Anterior cingulate cortex (tissue), 58 donors: ENCODE data around the gene FNDC8.

ENCODE experiments used
- DNase-seq, 58 donors: peaks; one replicate each; lab custom pipeline; 2025; lab: John Stamatoyannopoulos, UW

FNDC8 gene

DNA sequence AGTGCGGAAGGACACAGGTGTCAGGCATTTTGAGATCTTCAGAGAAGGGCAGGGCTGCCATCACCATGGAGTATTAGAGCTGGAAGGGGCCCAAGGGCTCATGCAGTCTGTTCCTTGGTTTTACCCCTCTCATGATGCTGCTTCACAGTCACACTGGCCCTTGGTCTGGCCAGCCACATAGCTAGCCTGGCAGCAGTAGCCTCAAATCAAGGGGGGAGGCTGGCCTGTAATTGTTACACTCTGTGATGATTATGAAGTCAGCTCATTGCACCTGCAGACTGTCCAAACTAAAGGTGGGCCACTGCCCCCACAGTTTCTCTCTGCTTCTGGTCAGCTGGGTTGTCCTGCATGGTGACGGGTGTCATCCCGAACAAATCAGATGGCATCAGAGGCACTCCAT lies at the start of gene FNDC8:
TSS of gene FNDC8 (plus strand) at position 301 of the 400 bp plus-strand sequence. CDS start at position 380, 79 bp downstream.
- no peak for DNase-seq

DNA sequence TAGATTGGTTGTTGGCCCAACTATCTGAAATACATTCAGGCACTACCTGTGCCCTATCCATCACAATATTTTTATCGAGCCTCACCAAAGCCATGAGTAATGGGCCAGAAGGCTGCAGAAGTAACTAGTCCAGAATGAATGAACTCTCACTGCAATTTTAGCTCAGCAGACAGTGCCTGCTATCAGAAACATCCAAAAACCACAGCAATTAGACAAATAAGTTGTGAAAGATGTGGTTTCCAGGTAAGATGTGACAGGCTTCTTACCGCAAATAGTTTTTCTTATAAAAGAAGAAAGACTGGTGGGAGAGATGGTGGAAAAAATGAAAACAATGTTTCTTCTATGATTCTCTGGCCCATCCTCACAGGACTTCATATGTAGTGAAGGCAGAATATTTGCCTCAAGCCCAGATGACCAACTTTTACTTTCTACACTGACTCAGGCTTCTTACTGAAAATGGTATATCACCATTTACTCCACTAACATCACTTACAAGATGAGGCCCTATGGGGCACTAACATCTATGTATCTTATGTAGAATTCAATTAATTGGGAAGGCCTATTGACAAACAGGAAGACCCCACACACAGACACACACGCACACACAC lies 48.1 kb upstream of the FNDC8 start:
- no peak for DNase-seq

DNA sequence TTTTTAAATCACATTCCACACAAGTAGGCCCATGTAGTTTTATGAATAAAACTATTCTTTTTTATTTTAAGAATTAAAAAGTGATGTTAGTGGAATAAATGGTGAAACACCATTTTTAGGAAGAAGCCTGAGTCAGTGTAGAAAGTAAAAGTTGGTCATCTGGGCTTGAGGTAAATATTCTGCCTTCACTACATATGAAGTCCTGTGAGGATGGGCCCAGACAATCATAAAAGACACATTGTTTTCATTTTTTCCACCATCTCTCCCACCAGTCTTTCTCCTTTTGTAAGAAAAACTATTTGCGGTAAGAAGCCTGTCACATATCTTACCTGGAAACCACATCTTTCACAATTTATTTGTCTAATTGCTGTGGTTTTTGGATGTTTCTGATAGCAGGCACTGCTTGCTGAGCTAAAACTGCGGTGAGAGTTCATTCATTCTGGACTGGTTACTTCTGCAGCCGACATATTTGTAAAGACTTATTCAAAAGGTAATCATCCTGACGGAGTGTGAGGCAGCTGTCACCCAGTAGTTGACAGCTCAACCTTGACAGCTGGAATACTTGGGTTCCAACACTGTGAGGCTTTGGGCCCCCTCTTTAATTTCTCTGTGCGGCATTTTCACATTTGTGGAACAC lies 47.3 kb upstream of the FNDC8 start:
- DNase-seq = no peak

DNA sequence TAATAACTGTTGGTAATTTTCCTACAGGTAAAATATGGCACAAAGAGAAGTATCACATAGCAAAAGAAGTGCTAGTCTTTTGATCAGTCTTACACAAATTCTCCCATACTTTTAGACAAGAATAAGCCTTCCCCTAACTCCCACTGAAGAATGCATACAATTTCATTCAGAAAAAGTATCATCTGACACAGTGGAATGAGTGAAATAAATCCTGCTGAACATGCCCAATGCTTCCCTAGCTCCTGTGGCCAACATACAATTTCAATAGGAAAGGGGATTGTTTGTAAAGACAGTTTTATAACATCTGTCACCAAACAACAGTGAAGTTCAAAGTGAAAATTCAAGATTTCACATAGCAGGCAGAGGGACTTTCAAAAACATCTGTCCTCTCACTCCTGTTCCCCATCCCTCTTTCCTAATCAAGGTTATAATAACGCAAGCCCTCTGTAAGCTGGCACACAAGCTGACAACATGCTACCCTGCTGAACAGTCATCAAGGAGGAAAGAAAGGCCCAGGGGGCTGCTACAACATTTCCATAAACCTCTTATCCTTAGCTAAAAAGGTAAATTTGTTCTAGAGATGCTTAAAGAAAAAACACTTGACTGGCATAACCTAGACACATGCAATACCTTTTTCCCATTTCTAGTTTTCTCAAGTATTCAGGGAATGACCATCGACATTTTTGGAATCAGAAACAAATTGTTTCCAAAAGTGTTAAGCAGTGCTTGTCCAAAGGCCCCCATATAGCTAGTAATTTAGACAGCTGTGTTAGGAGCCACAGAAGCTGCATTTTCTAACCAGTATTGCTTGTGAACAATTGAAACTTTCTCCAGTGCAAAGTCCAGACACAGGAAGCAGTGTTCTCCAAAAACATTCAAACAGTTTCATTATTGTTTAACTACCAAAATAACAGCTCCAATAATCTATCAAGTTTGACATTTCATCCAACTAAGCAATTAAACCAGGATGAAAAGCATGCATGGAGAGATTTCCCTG lies 46.4 kb upstream of the FNDC8 start:
- DNase-seq = peak in 7 of 58 donors; percentile 11 to 68 (median 25)

DNA sequence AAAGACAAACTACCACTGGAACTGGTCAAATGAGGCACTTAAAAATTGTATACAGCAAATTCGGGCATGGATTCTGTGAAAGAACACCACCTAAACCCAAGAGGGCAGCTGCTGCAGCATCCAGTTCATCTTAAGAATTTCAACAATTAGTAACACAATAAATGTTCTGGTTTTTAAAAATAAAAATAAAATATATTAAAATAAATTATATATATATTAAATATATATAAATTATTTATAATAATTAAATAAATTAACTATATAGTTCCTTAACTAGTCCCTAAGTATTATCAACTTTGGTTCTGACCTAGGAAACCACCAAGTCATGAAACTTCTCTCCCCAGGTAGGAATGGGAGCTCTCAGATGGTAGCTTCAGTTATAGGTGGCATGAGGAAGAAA lies 44.5 kb upstream of the FNDC8 start:
- DNase-seq = no peak

DNA sequence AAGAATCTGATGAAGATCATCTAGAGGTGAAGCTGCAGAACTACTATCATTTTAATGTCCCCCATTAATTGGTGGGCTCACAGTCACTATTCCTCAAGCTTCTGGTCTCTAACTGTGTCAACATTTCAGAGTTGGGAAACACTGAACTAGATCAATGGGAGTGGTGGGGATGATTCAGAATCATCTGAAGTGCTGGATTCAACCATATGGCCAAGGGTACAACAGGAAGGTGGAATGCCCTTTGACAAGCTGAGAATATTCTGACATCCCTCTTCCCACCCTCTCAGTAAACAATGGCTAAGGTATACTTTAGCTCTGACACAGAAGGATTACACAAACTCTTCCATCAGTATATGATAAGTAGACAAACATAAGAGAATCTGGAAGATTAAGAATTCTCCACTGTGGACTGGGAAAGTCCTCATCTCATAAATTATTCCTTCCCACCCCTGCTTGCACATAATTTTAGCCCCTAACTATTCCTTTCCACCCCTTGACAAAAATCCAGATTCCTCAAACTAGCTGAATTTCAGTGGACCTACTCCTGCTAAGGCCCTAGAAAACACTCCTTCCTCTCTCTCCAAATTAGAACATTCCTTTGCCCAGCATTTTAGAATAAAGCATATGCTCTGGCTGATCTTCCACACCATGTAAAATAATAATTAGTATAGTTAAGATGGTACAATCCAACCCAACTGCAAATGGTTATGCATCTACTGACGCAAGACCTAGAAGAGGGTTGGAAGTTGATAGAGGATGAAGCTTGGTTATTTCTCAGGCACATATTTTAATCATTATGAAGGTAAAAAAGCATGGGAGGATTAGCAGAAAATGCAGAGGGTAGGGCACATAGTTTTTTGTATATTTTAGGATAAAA lies 41.6 kb upstream of the FNDC8 start:
- no peak for DNase-seq

DNA sequence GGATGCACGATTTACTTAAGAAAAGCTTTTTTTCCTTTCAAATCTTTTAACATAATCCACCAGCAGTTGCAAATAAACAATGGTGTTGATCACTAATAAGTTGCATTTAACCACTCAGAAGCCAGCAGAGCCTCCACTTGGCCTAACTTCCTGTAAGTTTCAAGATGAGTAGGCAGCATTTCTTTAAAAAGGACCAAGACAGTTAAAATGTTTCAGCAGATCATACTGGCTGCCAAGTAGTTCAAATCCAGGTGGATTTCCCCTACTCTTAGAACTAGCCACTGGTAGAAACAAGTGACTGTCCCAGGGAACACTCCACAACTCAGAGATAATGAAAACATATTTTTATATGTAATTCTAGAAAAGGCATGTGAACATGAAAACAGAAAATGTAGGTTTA lies 40.9 kb upstream of the FNDC8 start:
- no peak for DNase-seq

DNA sequence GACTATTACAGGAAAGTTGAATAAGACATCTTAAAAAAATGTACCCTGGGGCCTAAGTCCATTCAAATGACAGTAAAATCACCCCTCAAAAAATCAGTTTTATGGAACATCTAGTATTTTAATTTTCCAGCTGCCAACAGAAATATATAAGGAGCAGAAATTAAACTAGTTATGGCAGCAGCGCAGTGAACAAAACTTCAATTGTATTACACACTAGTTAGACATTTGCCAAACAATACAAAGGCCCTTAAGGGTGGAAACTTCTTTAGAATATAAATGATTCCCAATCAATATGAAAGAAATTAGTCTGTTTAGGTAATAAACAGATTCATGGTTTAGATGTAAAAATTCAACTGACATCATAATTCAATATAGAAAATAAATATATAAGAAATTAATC lies 39.8 kb upstream of the FNDC8 start:
- DNase-seq = no peak

DNA sequence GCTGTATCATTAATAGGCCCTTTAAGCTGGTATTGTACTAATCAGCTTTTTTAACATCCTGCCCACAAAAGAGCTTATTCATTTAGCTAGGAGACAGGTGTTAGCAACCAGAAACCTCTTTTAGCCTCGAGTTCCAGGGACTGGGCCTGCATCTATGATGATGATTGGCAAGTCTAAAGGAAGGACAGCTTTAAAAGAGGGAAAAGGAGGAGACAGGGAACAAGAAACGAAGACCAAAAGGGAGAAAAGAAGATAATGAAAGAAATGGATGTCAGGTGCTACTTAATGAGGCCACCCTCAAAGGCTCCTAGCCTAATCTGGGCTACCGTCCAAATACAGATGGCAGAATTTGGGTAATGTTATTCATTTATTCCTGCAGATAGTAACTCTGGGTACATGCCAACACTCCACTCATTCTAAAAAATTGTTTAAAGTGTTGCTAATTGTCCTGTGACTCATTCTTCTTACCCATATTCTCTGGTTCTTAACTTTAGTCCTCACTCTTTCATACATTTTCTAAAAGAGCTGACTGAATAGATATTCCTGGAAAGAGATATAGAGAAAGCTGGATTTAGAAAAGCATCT lies 39.2 kb upstream of the FNDC8 start:
- peak in 1 of 58 donors; percentile 2 for DNase-seq

DNA sequence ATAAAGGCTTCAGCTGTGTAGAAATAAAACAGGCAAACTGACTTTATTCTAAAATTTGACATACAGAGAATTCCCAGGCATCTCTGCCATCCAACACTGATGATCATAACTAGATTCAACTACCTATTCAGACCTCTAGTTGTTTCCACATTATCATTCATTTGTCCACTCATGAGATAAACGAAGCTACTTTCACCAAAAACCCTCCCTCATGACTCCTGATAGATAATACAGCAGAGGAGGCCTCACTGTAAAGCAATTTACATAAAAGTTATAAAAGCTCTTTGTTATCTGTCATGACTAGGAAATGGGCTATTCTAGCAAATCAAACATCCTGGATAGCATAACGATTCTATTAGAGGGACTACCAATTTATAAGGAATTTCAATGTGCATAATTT lies 38.3 kb upstream of the FNDC8 start:
- no peak for DNase-seq

DNA sequence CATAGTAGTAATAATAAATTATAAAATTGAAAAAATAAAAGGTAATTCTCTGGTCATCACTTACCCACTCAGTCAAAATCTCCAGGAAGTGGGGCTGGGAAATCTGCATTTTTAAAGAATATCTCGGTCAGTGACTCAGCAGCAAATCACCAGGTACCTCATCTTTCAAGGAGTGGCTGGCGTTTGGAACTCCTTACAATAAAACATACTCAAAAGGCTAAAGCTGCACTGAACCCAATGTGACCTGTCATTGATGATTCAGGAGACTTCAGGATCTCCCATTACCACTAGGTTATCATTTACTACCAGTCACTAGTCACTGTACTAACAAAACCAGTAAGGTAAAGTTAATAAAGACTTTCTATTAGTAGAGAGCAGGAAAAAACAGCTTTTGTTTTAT lies 36.4 kb upstream of the FNDC8 start:
- DNase-seq = no peak

DNA sequence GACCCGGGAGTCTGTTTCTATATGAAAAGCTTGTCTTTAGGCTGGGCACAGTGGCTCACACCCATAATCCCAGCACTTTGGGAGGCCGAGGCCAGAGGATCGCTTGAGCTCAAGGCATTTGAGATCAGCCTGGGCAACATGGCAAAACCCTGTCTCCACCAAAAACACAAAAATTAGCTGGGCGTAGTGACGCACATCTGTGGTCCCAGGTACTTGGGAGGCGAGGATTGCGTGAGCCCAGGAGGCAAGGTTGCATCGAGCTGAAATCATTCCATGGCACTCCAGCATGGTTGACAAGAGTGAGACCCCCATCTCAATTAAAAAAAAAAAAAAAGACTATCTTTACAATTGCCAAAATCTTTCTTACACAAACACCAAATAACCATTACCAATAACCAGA lies 35.3 kb upstream of the FNDC8 start:
- DNase-seq = no peak

DNA sequence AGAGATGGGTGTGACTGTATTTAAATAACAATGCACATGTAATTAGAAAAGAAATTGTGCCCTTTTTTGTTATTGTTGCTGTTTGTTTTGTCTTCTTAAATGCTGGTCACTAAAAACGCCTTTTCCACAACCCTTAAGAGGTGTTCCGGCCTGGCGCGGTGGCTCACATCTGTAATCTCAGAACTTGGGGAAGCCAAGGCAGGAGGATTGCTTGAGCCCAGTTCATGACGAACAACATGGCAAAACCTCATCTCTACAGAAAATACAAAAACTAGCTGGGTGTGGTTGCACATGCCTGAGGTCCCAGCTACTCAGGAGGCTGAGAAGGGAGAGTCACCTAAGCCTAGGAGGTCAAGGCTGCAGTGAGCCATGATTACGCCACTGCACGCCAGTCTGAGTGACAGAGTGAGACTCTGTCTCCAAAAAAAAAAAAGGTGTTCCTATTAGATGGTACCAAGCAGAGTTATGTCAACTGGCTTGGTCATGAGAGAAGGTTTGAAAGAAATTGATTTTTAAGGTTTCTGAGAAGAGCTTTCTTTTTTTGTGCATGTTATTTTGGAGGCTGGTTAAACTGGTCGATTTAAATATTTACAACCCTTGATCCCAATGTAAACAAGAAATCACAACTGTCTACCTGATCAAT lies 34.4 kb upstream of the FNDC8 start:
- peak in 1 of 58 donors; percentile 20 for DNase-seq

DNA sequence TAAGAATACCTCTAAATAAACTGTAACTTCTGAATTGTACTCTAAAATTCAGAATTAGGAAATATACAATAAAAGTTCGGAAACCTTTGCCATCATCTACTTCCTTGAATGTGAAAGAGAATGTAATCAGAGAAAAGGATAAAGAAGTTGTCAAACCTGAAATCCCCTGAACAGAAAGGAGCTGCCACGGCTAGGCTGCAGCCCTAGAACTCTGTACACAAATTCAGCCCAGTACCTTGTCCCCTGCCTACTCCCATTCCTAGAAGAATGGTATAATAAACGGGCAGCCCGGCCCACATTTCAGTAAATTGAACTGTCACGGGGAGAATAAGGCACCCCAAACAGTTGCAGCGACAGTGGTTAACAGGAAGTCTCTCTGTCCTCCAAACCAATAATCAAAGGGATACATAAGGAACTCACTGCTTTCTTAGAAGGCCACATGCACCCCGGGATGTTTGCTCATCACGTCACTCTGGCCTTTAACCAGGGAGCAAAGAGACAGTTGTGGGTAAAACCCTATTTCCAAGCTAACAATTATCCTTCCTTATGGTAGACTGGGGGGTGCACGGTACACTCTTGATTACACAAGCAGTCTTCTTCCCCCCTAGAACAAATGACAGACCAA lies 33.6 kb upstream of the FNDC8 start:
- peak in 22 of 58 donors; percentile 5 to 79 (median 58) for DNase-seq

DNA sequence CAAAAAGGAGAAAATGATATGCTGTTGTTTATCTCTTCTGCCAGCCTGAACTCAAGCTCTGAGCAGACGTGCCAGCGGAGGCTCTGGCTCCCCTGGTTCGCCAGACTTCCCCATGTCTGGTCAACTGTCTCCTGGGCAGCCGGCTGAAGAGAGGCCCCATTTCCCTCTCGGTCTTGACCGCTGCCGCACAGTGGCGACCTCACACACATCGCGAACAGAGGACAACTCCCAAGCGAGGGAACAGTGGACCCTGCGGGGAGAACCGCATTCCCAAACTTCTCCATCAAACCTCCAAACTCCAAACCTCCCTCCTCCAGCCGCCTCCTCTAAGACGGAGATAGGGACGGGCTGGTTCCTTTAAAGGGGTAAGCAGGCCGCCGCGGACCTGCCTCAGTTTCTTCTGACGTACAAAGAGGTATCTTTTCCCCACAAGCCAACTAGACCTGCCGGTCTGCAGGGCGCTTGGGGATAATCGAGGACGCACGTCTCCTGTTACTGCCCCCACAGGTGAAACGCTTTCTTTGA lies 33.0 kb upstream of the FNDC8 start:
- peak in 55 of 58 donors; percentile 23 to 79 (median 58) for DNase-seq

DNA sequence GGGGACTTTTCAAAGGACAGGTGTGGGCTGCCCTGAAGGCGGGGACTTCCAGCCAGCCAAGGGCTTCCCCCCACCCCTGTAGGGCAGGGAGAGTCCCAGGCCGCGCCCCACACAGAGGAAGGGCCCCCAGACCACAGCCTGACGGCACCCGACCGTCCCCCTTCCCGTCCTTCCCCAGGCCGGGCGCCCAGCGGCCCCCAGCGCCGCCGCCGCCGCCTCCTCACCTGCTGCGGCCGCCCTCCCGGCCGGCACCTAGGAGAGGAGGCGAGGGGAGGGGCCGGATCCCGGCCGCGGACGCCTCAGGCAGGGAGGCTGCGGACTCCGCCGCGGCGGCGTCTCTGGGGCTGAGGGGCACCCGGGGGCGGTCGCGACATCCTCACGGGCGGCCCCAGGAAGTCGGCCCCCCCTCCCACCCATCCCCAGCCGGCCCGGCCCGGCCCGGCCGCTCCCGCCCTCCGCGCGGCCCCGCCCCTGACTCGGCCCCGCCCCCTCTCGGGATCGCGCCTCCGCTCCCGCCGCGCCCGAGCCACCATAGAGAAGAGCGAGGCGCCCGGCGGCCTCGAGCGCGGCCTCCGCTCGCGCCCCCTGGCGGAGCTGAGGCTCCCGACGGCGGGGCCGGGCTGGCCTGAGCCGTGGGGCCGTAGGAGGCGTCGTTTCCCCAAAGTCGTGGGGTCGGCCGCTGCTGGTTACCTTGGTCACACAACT lies 32.4 kb upstream of the FNDC8 start:
- DNase-seq = peak; percentile 16 to 88 (median 81)

DNA sequence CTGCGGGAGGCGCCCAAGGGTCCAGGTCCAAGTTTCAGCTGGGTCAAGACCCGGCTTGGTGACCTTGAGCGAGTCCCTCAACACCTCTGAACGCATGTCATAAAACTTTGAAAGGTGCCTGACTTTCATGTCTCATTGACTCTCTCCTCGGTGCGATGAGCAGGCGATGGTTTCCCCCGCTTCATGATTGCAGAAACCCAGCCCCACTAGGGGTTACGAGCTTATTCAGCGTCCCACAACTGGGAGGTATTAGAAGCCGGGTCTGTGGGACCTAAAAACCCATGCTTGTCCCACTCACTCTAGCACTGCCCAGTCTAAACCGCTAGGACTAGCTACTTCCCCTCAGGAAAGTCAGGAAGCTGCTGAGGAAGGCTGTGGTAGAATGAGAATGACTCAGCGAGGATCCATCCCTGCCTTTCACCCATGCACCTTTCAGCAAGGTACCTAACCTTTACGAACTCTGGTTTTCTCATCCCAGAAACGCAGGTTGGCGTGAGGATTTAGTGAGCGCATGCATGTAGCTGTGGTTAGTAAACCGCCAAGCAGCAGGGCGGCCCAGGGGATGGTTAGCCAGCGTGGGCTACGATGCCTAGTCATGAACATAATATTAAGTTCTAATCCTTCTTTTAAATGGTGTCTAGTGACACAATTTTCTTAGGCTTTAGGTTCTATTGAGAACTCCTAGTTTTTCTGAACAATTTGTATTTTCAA lies 31.7 kb upstream of the FNDC8 start:
- peak in 2 of 58 donors; percentile 48 to 53 for DNase-seq
